GM12878 (cell line): Measurements from ENCODE around the gene RARRES1.

Experiments
- ATF3 ChIP-seq: IDR thresholded peaks from 2 replicates; pipeline ENCODE4 v1.6.1; 2011; ENCODE audit warnings: low read depth, mild to moderate bottlenecking, low read length, moderate library complexity, borderline replicate concordance; ENCODE audit errors: extremely low read depth
- CTCF ChIP-seq, 3 experiments: IDR thresholded peaks in 2 of 3; conservative IDR thresholded peaks in 1 of 3; 2 replicates each; pipeline ENCODE4 v1.5.1; 2011; ENCODE audit warnings: low read depth in 3 of 3, low read length in 3 of 3, mild to moderate bottlenecking in 3 of 3, control low read depth in 2 of 3, moderate library complexity in 2 of 3, inconsistent platforms in 1 of 3, mixed read lengths in 1 of 3; ENCODE audit not compliant: control insufficient read depth in 2 of 3, insufficient read depth in 1 of 3; ENCODE audit errors: extremely low read depth in 1 of 3
- EZH2 ChIP-seq: IDR thresholded peaks from 2 replicates; pipeline ENCODE4 v1.6.1; 2012; ENCODE audit warnings: low read depth, mild to moderate bottlenecking, control low read depth, inconsistent platforms, low read length, borderline replicate concordance; ENCODE audit not compliant: control insufficient read depth
- NFXL1 ChIP-seq: fragments of 450-650 bp; IDR thresholded peaks from 2 replicates; pipeline ENCODE4 v1.6.1; 2017; ENCODE audit warnings: antibody characterized with exemption, mild to moderate bottlenecking, borderline replicate concordance
- POLR2A ChIP-seq: IDR thresholded peaks from 2 replicates; pipeline ENCODE4 v1.6.1; 2011; ENCODE audit warnings: low read depth, mild to moderate bottlenecking, low read length
- PRDM15 ChIP-seq: fragments of 450-650 bp; formaldehyde crosslinking; IDR thresholded peaks from 2 replicates; pipeline ENCODE4 v1.4.0; 2020; ENCODE audit warnings: mild to moderate bottlenecking, moderate library complexity
- RAD51 ChIP-seq: fragments of 450-650 bp; IDR thresholded peaks from 2 replicates; pipeline ENCODE4 v1.6.1; 2016; ENCODE audit warnings: moderate library complexity, mild to moderate bottlenecking, inconsistent platforms
- USF2 ChIP-seq: IDR thresholded peaks from 2 replicates; pipeline ENCODE4 v1.6.1; 2011; ENCODE audit warnings: low read depth, low read length, improper control_type of control experiment, borderline replicate concordance
- ZSCAN29 ChIP-seq: fragments of 450-650 bp; IDR thresholded peaks from 2 replicates; pipeline ENCODE4 v1.6.1; 2017; ENCODE audit warnings: mild to moderate bottlenecking, moderate library complexity

GRCh38 chr3:158660711-158661110 is 71.5 kb downstream of the RARRES1 start:
- TF ChIP-seq NFXL1: no peak
- no peak for TF ChIP-seq POLR2A
- TF ChIP-seq USF2: no peak
- TF ChIP-seq CTCF (IDR thresholded peaks at IDR 0.05 in 2 of 3, conservative IDR thresholded peaks at IDR 0.05 in 1 of 3; ENCODE audit: control insufficient read depth in 2 of 3, extremely low read depth in 1 of 3, insufficient read depth in 1 of 3, low read depth in 3 of 3, low read length in 3 of 3): no peak
- no peak for TF ChIP-seq PRDM15 (CRISPR knock-in tag)
- no peak for TF ChIP-seq ZSCAN29
- TF ChIP-seq RAD51: no peak
- TF ChIP-seq ATF3: no peak
- TF ChIP-seq EZH2: no peak
